Adipose tissue (tissue), 3 donors: ENCODE measurements around the gene MRGPRD. TPM values are rescaled to one million over a fixed set of nuclear protein-coding genes. Genes with fewer than 3 reads are reported as not detected.

Experiments used
- H3K27ac ChIP-seq: one replicate; pipeline ENCODE4 v1.5.1; 2013; ENCODE audit warnings: low read depth, low read length
- WGBS, 3 donors: extraction: QIAGEN DNeasy Blood & Tissue Kit; methylation state at CpG; one replicate each; pipeline ENCODE4 v1.1.7; 2013; 5-methylcytosine and 5-hydroxymethylcytosine counted together
- polyA plus RNA-seq, 3 donors: library from polyadenylated mRNA; stranded (reverse); fragments of 200-250 nt; gene quantifications; one replicate each; pipeline ENCODE4 v1.2.3, GENCODE V29; 2013
- donor health status: healthy with polysubstance abuse.
- donor health status: Bipolar disorder and iron deficiency.
- donor health status: healthy.

The MRGPRD gene
- polyA plus RNA-seq, 3 donors, result 0.07 TPM; not detected in 2

- H3K27ac ChIP-seq, result no peak overlapping the region
These were observed 17.2 kb upstream of the MRGPRD start for GRCh38 chr11:68997995-68998348.

- 83 to 87% (median 87%) methylated on average over 19 of the region's 19 CpGs for WGBS, 3 donors
- no peak overlapping the region for H3K27ac ChIP-seq
These were observed 16.6 kb upstream of the MRGPRD start for GRCh38 chr11:68997124-68997994.

GRCh38 chr11:68996376-68997123 lies 15.8 kb upstream of the MRGPRD start:
- WGBS, 3 donors, result 93 to 96% (median 96%) methylated on average over 23 to 24 of the region's 24 CpGs
- H3K27ac ChIP-seq, result no peak overlapping the region

GRCh38 chr11:68994894-68995285 lies 14.1 kb upstream of the MRGPRD start:
- no peak overlapping the region for H3K27ac ChIP-seq
- WGBS, 3 donors, result 63 to 73% (median 67%) methylated on average over 6 of the region's 6 CpGs

GRCh38 chr11:68994161-68994893 lies 13.5 kb upstream of the MRGPRD start:
- no peak overlapping the region for H3K27ac ChIP-seq
- WGBS, 3 donors, result 67 to 82% (median 78%) methylated on average over 28 of the region's 28 CpGs

GRCh38 chr11:68993546-68993945 lies 12.8 kb upstream of the MRGPRD start:
- WGBS, 3 donors, result 66 to 84% (median 82%) methylated on average over 7 of the region's 7 CpGs

GRCh38 chr11:68992743-68993255 lies 12.0 kb upstream of the MRGPRD start:
- 59 to 63% (median 60%) methylated on average over 14 of the region's 14 CpGs for WGBS, 3 donors

More at GRCh38 chr11:68993546-68993945, 12.8 kb upstream of the MRGPRD start:
- no peak overlapping the region for H3K27ac ChIP-seq

GRCh38 chr11:68990995-68991780 lies 10.4 kb upstream of the MRGPRD start:
- 79 to 90% (median 86%) methylated on average over 12 to 16 of the region's 16 CpGs for WGBS, 3 donors
- no peak overlapping the region for H3K27ac ChIP-seq

More at GRCh38 chr11:68992743-68993255, 12.0 kb upstream of the MRGPRD start:
- no peak overlapping the region for H3K27ac ChIP-seq

- 82 to 91% (median 86%) methylated on average over 8 of the region's 8 CpGs for WGBS, 3 donors
- no peak overlapping the region for H3K27ac ChIP-seq
These were observed 9.3 kb upstream of the MRGPRD start for GRCh38 chr11:68989936-68990606.

GRCh38 chr11:68988491-68988890 lies 7.7 kb upstream of the MRGPRD start:
- no peak overlapping the region for H3K27ac ChIP-seq

- H3K27ac ChIP-seq, result no peak overlapping the region
These were observed 6.4 kb upstream of the MRGPRD start for GRCh38 chr11:68987211-68987610.

GRCh38 chr11:68983801-68984200 lies 3.0 kb upstream of the MRGPRD start:
- 78 to 82% (median 80%) methylated on average over 6 of the region's 6 CpGs for WGBS, 3 donors
- H3K27ac ChIP-seq, result no peak overlapping the region

GRCh38 chr11:68982134-68982533 lies 1.3 kb upstream of the MRGPRD start:
- no peak overlapping the region for H3K27ac ChIP-seq
- WGBS, 3 donors, result 89 to 96% (median 92%) methylated on average over 2 of the region's 2 CpGs

GRCh38 chr11:68979931-68980775 lies 633 bp downstream of the MRGPRD start:
- no peak overlapping the region for H3K27ac ChIP-seq
- 76 to 85% (median 85%) methylated on average over 33 of the region's 33 CpGs for WGBS, 3 donors

GRCh38 chr11:68978931-68979594 lies 1.7 kb downstream of the MRGPRD start:
- 46 to 57% (median 48%) methylated on average over 15 of the region's 15 CpGs for WGBS, 3 donors
- no peak overlapping the region for H3K27ac ChIP-seq

GRCh38 chr11:68978626-68978930 lies 2.2 kb downstream of the MRGPRD start:
- WGBS, 3 donors, result 43 to 48% (median 48%) methylated on average over 5 of the region's 5 CpGs
- H3K27ac ChIP-seq, result no peak overlapping the region
